ENCODE measurements around the gene SPTSSA. TPM values are rescaled to one million over a fixed set of nuclear protein-coding genes. Genes with fewer than 3 reads are reported as not detected.

The SPTSSA gene
- total and polyA plus RNA-seq, 10 of the 15 experiments (the other 5 are each of a cell fraction or from before 2014, with no cell fraction given) = 9.3 to 37.7 (median 21.0) TPM

- no peaks in the 10 kb centered on the region; the same call in 2 of the 3 replicates for H3K9me3 ChIP-seq (replicated peaks; ENCODE audit: control insufficient read depth, insufficient read depth, low read length)
- H3K4me3 ChIP-seq = no peak overlapping the region
- in situ Hi-C loops (cut with MboI) (no loop called here), intact Hi-C loops (cut with micrococcal nuclease; ENCODE audit: unreplicated experiment) (no loop called here)
- POLR2A ChIA-PET = no interaction called here
- BruUV-seq (replicated peaks) = no TSS peak
- H3K4me2 ChIP-seq (ENCODE audit: control insufficient read depth, insufficient read depth) = no peak overlapping the region
- no peak for FAIRE-seq
- no peak for ATAC-seq
- H3K27me3 ChIP-seq (replicated peaks in 1 of 2; ENCODE audit: control insufficient read depth in 2 of 2, insufficient read depth in 2 of 2, low read length in 1 of 2) = no peaks in the 10 kb centered on the region
- H3K4me1 ChIP-seq (ENCODE audit: control insufficient read depth, insufficient read depth, low read length) = no peaks in the 10 kb centered on the region
- no peak for TF ChIP-seq MEF2B (IDR thresholded peaks at IDR 0.05; ENCODE audit: partially characterized antibody, poor library complexity, severe bottlenecking)
- TF ChIP-seq ZBED1 (IDR thresholded peaks at IDR 0.05; ENCODE audit: borderline replicate concordance) = no peak
- no peak for TF ChIP-seq KDM1A (IDR thresholded peaks at IDR 0.05; ENCODE audit: borderline replicate concordance)
- TF ChIP-seq PBX3 (IDR thresholded peaks at IDR 0.05; ENCODE audit: insufficient replicate concordance, low read depth, low read length) = no peak
- no peak for TF ChIP-seq PML (IDR thresholded peaks at IDR 0.05; ENCODE audit: low read length)
- no peak for TF ChIP-seq MLLT1 (IDR thresholded peaks at IDR 0.05)
- TF ChIP-seq ZNF274 (IDR thresholded peaks at IDR 0.05; ENCODE audit: insufficient read depth, insufficient read length) = no peak
- TF ChIP-seq BRCA1 (IDR thresholded peaks at IDR 0.05; ENCODE audit: low read depth, low read length) = no peak
- no peak for TF ChIP-seq CBFB (IDR thresholded peaks at IDR 0.05; ENCODE audit: low read depth)
- no peak for TF ChIP-seq TCF3 (IDR thresholded peaks at IDR 0.05; ENCODE audit: borderline replicate concordance, insufficient read depth, low read depth, low read length)
- no peak for TF ChIP-seq ZBTB11 (CRISPR knock-in tag; IDR thresholded peaks at IDR 0.05)
- TF ChIP-seq EZH2 (IDR thresholded peaks at IDR 0.05; ENCODE audit: borderline replicate concordance, control insufficient read depth, low read depth, low read length) = no peak
- no peak for TF ChIP-seq CHD2 (IDR thresholded peaks at IDR 0.05; ENCODE audit: borderline replicate concordance, low read depth, low read length)
- TF ChIP-seq SPI1 (IDR thresholded peaks at IDR 0.05; ENCODE audit: borderline replicate concordance, insufficient read depth, low read depth, low read length) = no peak
- TF ChIP-seq NR2C1 (IDR thresholded peaks at IDR 0.05) = no peak
- no peak for DNase-seq (ENCODE audit: low read depth, low spot score)
- H3K27ac ChIP-seq (ENCODE audit: control insufficient read depth, insufficient read depth) = no peak overlapping the region
- no peak overlapping the region for H2AFZ ChIP-seq (ENCODE audit: control insufficient read depth, low read depth, low read length)
- CTCF ChIA-PET = interaction anchor here (0.7 to 2.0 kb wide), 2 partner anchors 76 to 386 kb away, joined by 3 to 5 read pairs; no protein-coding TSS in a partner anchor
- no peaks in the 10 kb centered on the region for H3K36me3 ChIP-seq (ENCODE audit: control insufficient read depth in 2 of 2, insufficient read depth in 2 of 2, low read length in 1 of 2)
- H3K79me2 ChIP-seq (ENCODE audit: control insufficient read depth, insufficient read depth, low read length) = no peaks in the 10 kb centered on the region
- H3K9ac ChIP-seq (ENCODE audit: control insufficient read depth, insufficient read depth, low read length) = no peak overlapping the region
- RAD21 ChIA-PET (ENCODE audit: unreplicated experiment) = no interaction called here
- 89% methylated on average over 1 of the region's 1 CpG for WGBS (ENCODE audit: insufficient coverage, insufficient replicate concordance, low lambda C conversion rate, missing lambda C conversion rate)
- no peaks in the 10 kb centered on the region for H4K20me1 ChIP-seq (ENCODE audit: control insufficient read depth, insufficient read depth)
- SMC1A ChIA-PET (ENCODE audit: uncharacterized antibody, unreplicated experiment) = no interaction called here
Measured at GRCh38 chr14:34407951-34408350, 54.1 kb downstream of the SPTSSA start.
